Measurements from ENCODE around the gene CIB4.

DNA sequence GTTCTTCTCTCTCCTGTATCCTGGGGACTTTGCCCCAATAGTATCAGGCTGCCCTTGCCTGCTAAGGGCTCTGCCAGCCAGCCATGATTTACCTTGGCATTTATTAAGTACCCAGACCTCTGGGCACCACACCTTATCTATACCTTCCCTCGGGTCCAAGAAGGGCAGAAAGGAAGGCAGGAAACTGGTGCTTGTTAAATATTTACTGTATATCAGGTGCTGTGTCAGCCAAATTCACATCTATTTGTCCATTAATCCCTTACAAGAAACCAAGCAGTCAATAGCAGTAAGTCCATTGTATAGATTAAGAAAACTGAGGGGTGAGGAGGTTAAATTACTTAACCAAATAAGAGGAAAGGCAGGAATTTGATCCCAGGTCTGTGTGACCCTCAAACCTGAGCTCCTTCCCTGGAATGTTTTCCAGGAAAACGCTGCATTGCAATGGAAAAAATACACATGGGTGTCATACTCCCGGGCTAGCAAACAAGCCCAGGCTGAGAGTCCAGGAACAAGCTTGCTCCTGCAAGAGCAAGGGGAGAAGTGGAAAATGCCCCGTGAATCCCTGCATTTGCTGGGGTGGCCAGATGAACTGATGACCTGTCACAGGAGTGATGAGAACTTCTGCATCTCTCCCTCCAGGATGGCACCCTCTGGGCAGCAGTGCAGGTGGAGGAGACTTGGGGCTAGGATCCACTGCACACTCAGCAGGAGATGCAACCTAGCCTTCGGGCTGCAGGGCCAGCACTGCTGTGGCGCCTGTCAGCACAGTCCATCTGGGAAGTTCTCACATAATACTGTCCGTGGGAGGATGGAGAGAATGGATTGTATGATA lies 30.4 kb downstream of the CIB4 start:
- no peak for TF ChIP-seq POLR2A (IDR thresholded peaks at IDR 0.05)
- TF ChIP-seq, protein P1, sequence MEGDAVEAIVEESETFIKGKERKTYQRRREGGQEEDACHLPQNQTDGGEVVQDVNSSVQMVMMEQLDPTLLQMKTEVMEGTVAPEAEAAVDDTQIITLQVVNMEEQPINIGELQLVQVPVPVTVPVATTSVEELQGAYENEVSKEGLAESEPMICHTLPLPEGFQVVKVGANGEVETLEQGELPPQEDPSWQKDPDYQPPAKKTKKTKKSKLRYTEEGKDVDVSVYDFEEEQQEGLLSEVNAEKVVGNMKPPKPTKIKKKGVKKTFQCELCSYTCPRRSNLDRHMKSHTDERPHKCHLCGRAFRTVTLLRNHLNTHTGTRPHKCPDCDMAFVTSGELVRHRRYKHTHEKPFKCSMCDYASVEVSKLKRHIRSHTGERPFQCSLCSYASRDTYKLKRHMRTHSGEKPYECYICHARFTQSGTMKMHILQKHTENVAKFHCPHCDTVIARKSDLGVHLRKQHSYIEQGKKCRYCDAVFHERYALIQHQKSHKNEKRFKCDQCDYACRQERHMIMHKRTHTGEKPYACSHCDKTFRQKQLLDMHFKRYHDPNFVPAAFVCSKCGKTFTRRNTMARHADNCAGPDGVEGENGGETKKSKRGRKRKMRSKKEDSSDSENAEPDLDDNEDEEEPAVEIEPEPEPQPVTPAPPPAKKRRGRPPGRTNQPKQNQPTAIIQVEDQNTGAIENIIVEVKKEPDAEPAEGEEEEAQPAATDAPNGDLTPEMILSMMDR (IDR thresholded peaks at IDR 0.05) = no peak
